GM23248 (cell line): Measurements from ENCODE around the gene UBC.
"Not testable (repeated sequence)": the region's sequence is repeated elsewhere in the genome, so short reads cannot be mapped to it uniquely, and the experiment has no call there.

Source experiments
- EZH2 ChIP-seq: fragments of 200-600 bp; sonication (generic); IDR thresholded peaks from 2 replicates; pipeline ENCODE4 v1.6.1; 2018; ENCODE audit warnings: antibody characterized with exemption, mild to moderate bottlenecking; ENCODE audit not compliant: insufficient read depth, poor library complexity, severe bottlenecking
- EZH2phosphoT487 ChIP-seq: fragments of 200-600 bp; sonication (generic); IDR thresholded peaks from 2 replicates; pipeline ENCODE4 v1.6.1; 2018; ENCODE audit warnings: antibody characterized with exemption, moderate library complexity, mild to moderate bottlenecking, low read depth; ENCODE audit not compliant: insufficient read depth

- not testable (repeated sequence) for TF ChIP-seq EZH2, EZH2phosphoT487
These were observed 14.1 kb downstream of the UBC start for GRCh38 chr12:124900345-124900795.
